SU-DHL-6 (cell line): ENCODE measurements around the gene BZW1.

Experiments used
- CTCF ChIP-seq: fragments of 200-600 bp; sonication (generic); IDR thresholded peaks from one replicate; pipeline ENCODE4 v1.5.1; 2017; ENCODE audit warnings: antibody characterized with exemption, mild to moderate bottlenecking, low read length, moderate library complexity; ENCODE audit not compliant: insufficient read depth, poor library complexity, severe bottlenecking
- EZH2phosphoT487 ChIP-seq: fragments of 200-600 bp; sonication (generic), shearing (Covaris generic); conservative IDR thresholded peaks from 2 replicates; pipeline ENCODE4 v1.6.1; 2018; ENCODE audit warnings: mild to moderate bottlenecking, antibody characterized with exemption, low read length, moderate library complexity, mixed read lengths

GRCh38 chr2:200820573-200821234, 9.0 kb downstream of the BZW1 start:
- TF ChIP-seq CTCF, result no peak
- TF ChIP-seq EZH2phosphoT487, result no peak
